GM18868 (cell line): Measurements from ENCODE around the gene SMAD7.

ENCODE experiments used
- ATAC-seq: cut with Tn5 transposase; IDR thresholded peaks from one replicate; pipeline ENCODE4 v1.9.1; 2021; ENCODE audit warnings: mild to moderate bottlenecking, moderate library complexity; ENCODE audit not compliant: unreplicated experiment

Gene SMAD7

DNA sequence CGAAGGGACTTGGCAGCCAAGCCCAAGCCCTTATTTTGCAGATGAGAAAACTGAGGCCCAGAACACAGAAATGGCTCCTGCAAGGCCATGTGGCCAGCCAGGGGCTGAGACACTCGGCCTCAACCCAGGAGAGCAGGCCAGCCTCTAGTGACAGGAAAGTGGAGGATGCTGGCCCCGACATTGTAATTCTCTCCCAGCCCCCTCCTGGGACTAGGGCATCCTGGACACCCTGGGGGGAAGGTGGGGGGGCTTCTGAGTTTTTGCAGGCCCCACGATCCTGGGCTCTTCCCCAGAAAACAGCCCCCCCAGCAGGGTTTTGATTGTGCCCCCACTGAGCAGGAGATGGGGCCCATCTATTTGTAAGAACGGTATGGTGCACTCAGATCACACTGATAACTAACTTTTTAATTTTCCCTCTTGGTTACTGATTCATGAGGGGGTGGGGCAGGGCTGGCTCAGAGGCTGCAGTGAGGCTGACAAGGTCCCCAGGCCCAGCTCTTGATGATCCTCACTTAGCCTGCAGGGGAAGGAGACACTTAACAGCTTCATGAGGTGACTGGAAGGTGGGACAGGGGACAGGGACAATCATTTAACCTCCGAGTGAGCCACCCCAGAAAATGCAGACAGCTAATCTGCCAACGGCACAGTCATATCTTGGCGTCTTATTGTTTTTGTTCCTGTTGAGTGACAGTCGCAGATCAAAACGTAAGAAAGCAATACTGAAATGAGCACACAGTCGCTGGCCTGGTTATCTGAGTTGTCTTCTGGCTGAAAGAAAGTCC, 18.9 kb downstream of the SMAD7 start:
- peak; percentile 48 for ATAC-seq

GRCh38 chr18:48930926-48931325, 19.8 kb downstream of the SMAD7 start:
- ATAC-seq = no peak

DNA sequence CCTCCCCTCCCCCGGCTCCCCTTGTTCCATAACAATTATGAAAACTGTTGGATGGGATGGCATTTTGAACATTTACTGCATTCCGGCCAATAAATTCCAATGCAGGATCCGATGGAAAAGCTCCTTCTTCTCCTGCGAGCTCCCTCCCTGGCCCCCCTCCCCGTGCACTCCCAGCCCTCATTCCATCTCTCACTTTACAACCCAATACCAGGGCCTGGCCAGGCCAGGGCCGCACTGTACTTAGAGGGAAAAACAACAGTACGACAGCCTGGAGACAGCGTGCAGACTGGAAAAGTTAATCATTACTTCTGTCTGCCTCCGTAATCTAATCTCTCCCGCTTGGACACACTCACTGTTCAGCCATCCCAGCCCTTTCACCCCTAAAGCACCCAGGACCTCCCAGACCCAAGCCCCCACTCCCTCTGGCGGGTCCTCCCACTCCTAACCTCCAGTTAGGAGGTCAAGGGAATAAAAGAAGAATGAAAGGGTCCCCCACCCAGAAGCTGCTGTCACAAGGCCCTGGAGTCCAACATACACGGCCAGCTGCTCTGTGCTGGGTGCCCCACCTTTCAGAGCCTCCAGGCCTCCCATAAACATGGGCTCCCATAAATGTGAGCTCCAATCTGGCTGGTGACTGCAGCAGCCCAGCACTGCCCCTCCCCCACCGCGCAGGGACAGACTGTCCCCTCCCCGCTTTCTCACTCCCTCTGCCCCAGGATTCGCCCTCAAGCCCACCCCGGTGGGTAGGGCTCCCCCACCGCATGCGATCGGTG, 20.6 kb downstream of the SMAD7 start:
- no peak for ATAC-seq

DNA sequence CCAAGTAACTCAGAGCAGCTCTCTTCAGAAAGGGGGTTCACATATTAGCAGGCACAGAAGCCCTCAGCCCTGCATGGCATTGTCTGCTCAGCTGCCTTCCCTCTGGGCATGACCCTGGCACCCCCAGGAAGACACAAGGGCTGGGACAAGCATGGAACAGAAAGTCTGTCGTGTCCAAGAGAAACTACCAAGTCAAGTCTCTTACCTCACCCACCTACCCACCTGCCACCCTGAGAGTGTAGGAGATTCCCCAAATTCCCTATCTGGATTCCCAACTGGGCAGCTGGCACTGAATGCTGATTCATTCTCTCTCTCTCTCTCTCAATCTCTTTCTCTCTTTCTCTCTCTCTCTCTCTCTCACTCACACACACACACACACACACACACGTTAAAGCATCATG, 21.6 kb downstream of the SMAD7 start:
- no peak for ATAC-seq

DNA sequence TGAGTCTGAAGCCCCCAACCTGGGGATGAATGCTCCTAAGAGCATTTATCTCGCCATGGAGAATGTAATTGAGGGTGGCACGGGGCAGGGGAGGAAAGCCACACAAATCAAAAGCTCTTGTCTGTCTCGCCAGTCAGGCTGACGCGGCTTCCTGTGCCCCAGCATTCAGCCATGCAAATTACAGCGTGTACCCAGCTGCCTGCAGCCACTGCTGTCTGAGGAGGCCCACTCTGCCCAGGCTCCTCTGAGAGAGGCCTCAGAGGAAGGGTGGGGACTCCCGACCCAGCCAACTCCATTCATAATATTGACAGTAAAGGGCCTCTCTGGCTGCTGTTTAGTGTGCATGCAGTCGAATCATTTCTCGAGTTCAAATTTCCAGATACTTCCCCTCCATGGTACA, 22.0 kb downstream of the SMAD7 start:
- ATAC-seq = peak; percentile 80

- ATAC-seq = no peak
These were observed 23.3 kb downstream of the SMAD7 start for GRCh38 chr18:48927286-48928080.

DNA sequence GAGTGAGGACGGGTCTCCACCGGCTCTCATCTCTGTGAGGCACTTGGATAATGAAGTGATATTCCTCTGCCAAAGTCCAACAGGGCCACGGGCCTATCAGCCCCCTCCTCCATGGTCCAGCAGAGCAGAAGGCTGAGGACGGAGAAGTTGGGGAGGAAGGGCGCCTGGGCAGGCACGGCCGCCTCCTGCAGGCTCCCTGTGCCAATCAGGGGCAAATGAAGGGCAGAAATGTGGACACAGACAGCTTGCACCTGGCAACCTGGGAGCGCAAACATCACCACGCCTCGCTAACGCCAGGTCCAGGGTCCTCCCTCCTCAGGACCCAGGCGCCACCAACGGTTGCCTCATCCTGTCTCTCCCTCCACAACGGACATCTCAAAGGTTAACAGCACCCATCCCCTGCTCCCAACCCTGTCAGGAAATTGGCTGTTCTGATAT, 24.3 kb downstream of the SMAD7 start:
- ATAC-seq = no peak

DNA sequence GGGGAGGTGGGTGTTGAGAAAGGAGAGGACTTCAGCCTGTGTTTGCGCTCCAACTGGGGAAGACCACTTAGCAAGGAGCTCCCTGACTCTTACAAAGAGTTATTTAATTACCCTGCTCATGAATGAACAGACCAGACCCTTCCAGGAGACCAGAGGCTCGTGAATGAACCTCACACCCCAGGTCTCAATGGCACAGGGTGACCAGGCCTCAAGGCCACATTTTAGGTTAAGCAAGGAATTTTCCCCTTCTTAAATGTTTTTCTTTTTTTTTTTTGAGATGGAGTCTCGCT, 25.3 kb downstream of the SMAD7 start:
- ATAC-seq = no peak

DNA sequence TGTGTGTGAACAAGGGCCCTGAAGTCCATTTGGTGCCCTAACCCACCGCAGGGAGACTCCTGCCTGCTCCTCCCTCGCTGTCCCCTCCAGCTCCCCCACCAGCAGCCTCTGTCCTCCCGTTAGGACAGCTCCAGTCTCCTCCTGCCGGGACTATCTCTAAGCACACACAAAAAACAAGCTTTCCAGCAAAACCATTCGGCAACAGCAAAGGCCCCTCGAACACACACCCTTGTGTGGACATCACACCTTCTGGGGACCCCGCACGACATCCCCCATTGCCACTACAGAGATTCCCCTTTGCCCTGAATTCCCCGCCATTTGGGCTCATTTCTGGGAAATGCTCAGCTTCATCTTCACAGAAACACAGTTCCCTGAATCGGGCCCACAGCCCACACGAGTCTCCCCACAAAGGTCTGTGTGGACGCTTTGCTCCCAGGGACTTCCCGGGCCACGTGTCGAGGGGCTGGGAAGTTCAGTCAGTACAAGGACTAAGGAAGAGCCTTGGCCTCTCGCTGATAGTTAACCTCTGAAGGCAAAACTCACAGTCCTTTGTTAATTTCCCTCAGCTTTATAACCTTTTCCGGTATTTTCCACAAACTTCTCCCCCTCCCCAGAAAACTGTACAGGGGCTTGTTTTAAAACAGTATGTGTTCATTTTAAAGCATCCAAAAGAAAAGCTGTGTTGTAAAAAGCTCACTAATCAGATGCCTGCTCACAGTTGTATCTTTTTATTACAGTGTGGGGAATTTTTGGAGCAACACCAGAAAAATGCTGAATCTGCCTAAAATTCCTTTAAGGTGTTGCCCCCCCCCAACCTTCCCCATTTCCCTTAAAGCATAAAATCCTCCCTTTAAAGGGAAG, 25.9 kb downstream of the SMAD7 start:
- ATAC-seq = no peak

- ATAC-seq = peak; percentile 32
These were observed 26.8 kb downstream of the SMAD7 start for GRCh38 chr18:48923746-48924629.

GRCh38 chr18:48922801-48923730, 27.7 kb downstream of the SMAD7 start:
- no peak for ATAC-seq

- ATAC-seq = no peak
These were observed 28.5 kb downstream of the SMAD7 start for GRCh38 chr18:48922226-48922800.

DNA sequence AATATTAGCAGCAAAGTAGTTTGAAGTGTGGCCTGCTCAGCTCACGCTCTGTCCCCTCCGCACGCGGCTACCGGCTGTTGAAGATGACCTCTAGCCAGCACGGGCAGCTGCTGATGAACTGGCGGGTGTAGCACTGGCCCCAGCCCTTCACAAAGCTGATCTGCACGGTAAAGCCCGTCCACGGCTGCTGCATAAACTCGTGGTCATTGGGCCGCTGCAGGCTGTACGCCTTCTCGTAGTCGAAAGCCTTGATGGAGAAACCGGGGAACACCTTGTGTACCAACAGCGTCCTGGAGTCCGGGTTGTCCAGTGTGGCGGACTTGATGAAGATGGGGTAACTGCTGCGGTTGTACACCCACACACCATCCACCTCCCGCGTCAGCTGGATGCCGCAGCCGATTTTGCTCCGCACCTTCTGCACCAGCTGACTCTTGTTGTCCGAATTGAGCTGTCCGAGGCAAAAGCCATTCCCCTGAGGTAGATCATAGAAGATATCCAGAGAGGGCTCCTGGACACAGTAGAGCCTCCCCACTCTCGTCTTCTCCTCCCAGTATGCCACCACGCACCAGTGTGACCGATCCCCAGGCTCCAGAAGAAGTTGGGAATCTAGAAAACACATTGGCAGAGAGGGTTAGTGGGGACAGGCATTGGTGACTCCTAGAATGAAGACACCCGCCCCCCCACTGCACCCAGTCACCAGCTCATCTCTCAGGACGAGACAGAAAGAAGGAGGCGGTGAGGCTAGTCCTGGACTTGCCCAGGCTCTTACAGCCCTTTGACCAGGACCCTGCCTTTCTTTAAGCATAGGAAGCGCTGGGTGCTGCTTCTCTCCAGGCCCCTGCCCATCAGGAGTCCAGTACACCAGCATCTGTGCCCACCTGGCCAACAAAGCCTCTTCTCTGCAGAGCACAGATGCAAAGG, 29.2 kb downstream of the SMAD7 start:
- ATAC-seq = no peak

GRCh38 chr18:48920408-48921038, 30.2 kb downstream of the SMAD7 start:
- no peak for ATAC-seq

DNA sequence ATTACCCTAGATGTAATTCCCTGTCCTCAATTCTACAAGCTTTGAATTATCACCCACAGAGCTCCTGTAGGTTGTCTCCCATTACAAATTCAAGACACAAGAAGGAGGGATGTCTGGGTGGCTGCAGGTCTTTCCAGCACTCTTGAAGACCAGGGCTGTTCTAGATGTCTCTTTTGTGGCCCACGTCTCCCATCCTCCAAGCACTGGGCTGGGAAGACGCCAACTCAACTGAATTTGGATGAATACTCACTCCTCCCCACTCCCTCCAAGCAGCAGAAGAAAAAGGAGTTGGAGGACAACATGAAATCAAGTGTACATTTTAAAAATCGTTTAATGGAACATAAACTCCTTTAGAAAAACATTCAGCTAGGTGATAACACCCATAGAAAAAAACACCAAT, 31.2 kb downstream of the SMAD7 start:
- no peak for ATAC-seq

GRCh38 chr18:48918660-48919456, 31.9 kb downstream of the SMAD7 start:
- ATAC-seq = no peak
